Gastroesophageal sphincter (tissue), 3 donors: Measurements from ENCODE around the gene GPR160.

Experiments used
- CTCF ChIP-seq, 4 experiments: fragments of 200-600 bp in 2 of 4; fragments of 450-650 bp in 2 of 4; sonication (generic) in 1 of 4; IDR thresholded peaks; one replicate each; pipeline ENCODE4 v1.5.1; 2017 to 2019; ENCODE audit warnings: antibody characterized with exemption in 4 of 4, mild to moderate bottlenecking in 2 of 4, moderate library complexity in 2 of 4
- EP300 ChIP-seq: sonication (generic); formaldehyde crosslinking; IDR thresholded peaks from one replicate; pipeline ENCODE4 v1.6.1; 2017; ENCODE audit warnings: antibody characterized with exemption, mild to moderate bottlenecking
- POLR2A ChIP-seq, 2 donors: fragments of 450-650 bp; IDR thresholded peaks; one replicate each; pipeline ENCODE4 v1.6.1; 2017; ENCODE audit warnings: antibody characterized with exemption in 2 of 2, mild to moderate bottlenecking in 2 of 2, moderate library complexity in 1 of 2
- POLR2AphosphoS5 ChIP-seq: sonication (generic); formaldehyde crosslinking; IDR thresholded peaks from one replicate; pipeline ENCODE4 v1.6.1; 2017; ENCODE audit warnings: antibody characterized with exemption

DNA sequence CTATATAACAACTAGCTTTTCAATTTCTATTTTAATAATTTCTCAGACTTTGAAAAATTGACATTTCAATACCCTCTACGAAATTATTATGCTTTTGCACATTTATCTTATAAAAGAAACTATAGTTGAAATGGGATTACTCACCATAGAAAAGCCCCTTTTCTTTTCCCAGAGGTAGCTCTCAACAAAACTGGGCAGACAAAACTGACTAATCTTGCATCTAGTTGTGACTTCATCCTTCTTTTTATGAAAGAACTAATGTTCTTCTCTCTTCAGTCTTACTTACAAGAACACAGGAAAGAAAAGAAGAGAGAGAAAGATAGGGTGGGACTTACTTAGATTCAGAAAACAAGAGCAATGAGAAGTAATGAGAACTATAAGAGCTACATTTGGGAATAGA lies 61.0 kb downstream of the GPR160 start:
- TF ChIP-seq POLR2A (IDR thresholded peaks at IDR 0.05) (no peak), CTCF (IDR thresholded peaks at IDR 0.05) (no peak), POLR2AphosphoS5 (no peak), EP300 (no peak)
